Medulla oblongata (tissue), 1 donor: Measurements from ENCODE around the gene MFSD12.

Source experiments
- DNase-seq: peaks from one replicate; pipeline ENCODE4 v3.0.0-alpha.2; 2015; ENCODE audit errors: extremely low spot score

The MFSD12 gene

GRCh38 chr19:3557461-3558248 lies at the start of gene MFSD12:
MFSD12 (minus strand) TSS chr19:3557586; CDS start chr19:3557403, 183 bp downstream.
- peak; percentile 93 for DNase-seq

GRCh38 chr19:3606690-3607289 lies 49.4 kb upstream of the MFSD12 start, which contains the start of gene TBXA2R:
TBXA2R (minus strand) TSS chr19:3606875; CDS start chr19:3600634, 6,241 bp downstream.
- peak; percentile 24 for DNase-seq

- DNase-seq = no peak
These were observed 48.8 kb upstream of the MFSD12 start for GRCh38 chr19:3606174-3606689.

GRCh38 chr19:3605770-3606169 lies 48.4 kb upstream of the MFSD12 start:
- DNase-seq = no peak

- no peak for DNase-seq
These were observed 48.0 kb upstream of the MFSD12 start for GRCh38 chr19:3605361-3605760.

GRCh38 chr19:3604987-3605343 lies 47.6 kb upstream of the MFSD12 start:
- no peak for DNase-seq

- DNase-seq = no peak
These were observed 47.0 kb upstream of the MFSD12 start for GRCh38 chr19:3604227-3604986.

- DNase-seq = no peak
These were observed 45.9 kb upstream of the MFSD12 start for GRCh38 chr19:3603121-3603811.

GRCh38 chr19:3601021-3601420 lies 43.6 kb upstream of the MFSD12 start:
- no peak for DNase-seq

- no peak for DNase-seq
These were observed 42.4 kb upstream of the MFSD12 start for GRCh38 chr19:3599776-3600187.

- no peak for DNase-seq
These were observed 38.2 kb upstream of the MFSD12 start for GRCh38 chr19:3595521-3596061.

- no peak for DNase-seq
These were observed 35.8 kb upstream of the MFSD12 start for GRCh38 chr19:3593156-3593555.

GRCh38 chr19:3591876-3592613 lies 34.7 kb upstream of the MFSD12 start:
- DNase-seq = no peak

GRCh38 chr19:3590991-3591659 lies 33.7 kb upstream of the MFSD12 start:
- no peak for DNase-seq

- no peak for DNase-seq
These were observed 32.6 kb upstream of the MFSD12 start for GRCh38 chr19:3589949-3590348.

- DNase-seq = no peak
These were observed 32.1 kb upstream of the MFSD12 start for GRCh38 chr19:3589439-3589838.

- no peak for DNase-seq
These were observed 29.4 kb upstream of the MFSD12 start for GRCh38 chr19:3586707-3587346.

- DNase-seq = no peak
These were observed 28.8 kb upstream of the MFSD12 start for GRCh38 chr19:3586127-3586626.

- DNase-seq = no peak
These were observed 28.1 kb upstream of the MFSD12 start, which contains the start of gene GIPC3 for GRCh38 chr19:3585301-3586126. GIPC3 (plus strand) TSS chr19:3585478; CDS start chr19:3585598, 120 bp downstream.
